ENCODE measurements around the gene OOEP. TPM values are rescaled to one million over a fixed set of nuclear protein-coding genes. Genes with fewer than 3 reads are reported as not detected.

Gene OOEP
- total RNA-seq, 1 experiment from 2014 or later = not detected

DNA sequence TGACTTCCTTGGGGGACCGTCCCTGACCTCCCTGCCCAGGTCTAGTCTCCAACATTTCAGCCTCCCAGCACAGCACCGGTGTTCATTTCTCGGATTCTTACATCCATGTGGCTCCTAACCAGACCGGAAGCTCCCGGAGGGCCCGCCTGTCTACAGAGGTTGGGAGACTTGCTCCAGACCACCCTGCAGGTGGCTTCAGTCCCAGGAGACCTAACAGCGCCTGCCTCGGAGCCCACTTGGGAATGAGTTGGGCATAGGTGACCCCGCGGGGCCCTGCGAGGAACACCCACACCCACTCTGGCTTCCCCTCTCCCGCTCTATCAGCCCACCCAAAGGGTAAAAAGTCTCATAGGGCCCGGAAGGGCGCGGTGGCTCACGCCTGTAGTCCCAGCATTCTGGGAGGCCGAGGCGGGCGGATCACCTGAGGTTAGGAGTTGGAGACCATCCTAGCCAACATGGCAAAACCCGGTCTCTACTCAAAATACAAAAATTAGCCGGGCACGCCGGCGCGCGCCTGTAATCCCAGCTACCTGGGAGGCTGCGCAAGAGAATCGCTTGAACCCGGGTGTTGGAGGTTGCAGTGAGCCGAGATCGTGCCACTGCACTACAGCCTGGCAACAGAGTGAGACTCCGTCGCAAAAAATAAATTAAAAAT lies 21.0 kb downstream of the OOEP start:
- no peaks in the 10 kb centered on the region for H3K36me3 ChIP-seq
- H3K27ac ChIP-seq = no peak overlapping the region
- no peak for DNase-seq
- no peaks in the 10 kb centered on the region for H3K9me3 ChIP-seq (replicated peaks)
- H3K4me3 ChIP-seq = no peak overlapping the region
- no peaks in the 10 kb centered on the region for H3K4me1 ChIP-seq
- no peaks in the 10 kb centered on the region for H3K27me3 ChIP-seq

DNA sequence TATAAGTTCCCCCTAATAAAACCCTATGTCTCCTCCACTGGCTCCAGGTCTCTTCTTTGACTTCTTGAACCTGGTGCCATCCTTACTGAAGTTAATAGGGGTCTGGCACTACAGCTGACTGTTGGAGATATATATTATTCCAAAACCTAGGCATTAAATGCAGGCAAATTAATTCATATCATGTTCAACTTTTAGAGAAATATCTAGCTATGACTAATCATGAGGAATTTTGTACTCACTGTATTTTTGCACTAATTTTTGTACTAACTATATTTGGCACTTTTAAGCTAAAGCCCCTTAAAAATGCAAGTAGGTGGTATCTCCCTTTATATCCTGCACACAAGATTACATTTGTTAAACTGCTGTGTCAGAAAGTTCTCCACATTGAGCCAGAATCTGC lies 26.5 kb downstream of the OOEP start:
- Histone ChIP-seq H3K27ac (no peak overlapping the region), H3K4me3 (no peak overlapping the region), H3K27me3 (no peaks in the 10 kb centered on the region), H3K4me1 (no peaks in the 10 kb centered on the region), H3K36me3 (no peaks in the 10 kb centered on the region), H3K9me3 (replicated peaks) (no peaks in the 10 kb centered on the region)
- no peak for DNase-seq

- Histone ChIP-seq H3K27me3 (no peaks in the 10 kb centered on the region), H3K4me3 (no peak overlapping the region), H3K27ac (no peak overlapping the region), H3K9me3 (replicated peaks) (no peaks in the 10 kb centered on the region), H3K4me1 (no peaks in the 10 kb centered on the region), H3K36me3 (no peaks in the 10 kb centered on the region)
- no peak for DNase-seq
Observed at GRCh38 chr6:73342174-73342573, 27.5 kb downstream of the OOEP start.

DNA sequence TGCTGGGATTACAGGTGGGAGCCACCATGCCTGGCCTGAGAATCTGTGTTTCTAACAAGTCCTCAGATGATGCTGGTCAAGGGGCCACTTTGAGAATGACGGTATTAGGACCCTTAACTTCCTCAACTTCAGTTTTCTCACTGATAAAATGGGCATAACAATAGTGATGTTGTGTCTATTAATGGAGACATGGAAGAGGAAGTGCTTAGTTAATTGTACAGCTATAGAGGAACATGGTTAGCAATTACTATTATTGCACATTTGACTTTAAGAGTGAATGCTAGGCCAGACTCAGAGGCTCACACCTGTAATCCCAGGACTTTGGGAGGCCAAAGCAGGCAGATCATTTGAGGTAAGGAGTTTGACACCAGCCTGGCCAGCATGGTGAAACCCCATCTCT lies 28.4 kb downstream of the OOEP start:
- no peaks in the 10 kb centered on the region for H3K9me3 ChIP-seq (replicated peaks)
- H3K27ac ChIP-seq = no peak overlapping the region
- DNase-seq = no peak
- H3K4me3 ChIP-seq = no peak overlapping the region
- no peaks in the 10 kb centered on the region for H3K36me3 ChIP-seq
- no peaks in the 10 kb centered on the region for H3K27me3 ChIP-seq
- H3K4me1 ChIP-seq = no peaks in the 10 kb centered on the region

DNA sequence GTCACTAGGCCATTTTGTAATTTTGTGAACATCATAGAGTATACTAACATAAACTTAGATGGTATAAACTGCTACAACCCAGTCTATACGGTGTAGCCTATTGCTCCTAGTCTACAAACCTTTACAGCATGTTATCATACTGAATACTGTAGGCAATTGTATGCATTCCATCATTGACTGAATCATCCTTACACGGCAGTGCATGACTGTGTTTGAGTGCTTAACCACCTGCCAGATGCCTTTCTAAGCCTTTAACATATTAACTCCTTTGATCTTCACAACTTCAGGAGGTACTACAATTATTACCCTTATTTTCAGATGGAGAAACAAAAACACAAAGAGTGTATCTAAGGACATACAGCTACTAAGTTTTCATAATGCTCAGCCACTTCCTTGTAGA lies 29.6 kb downstream of the OOEP start:
- DNase-seq = no peak
- no peaks in the 10 kb centered on the region for H3K9me3 ChIP-seq (replicated peaks)
- H3K4me3 ChIP-seq = no peak overlapping the region
- no peaks in the 10 kb centered on the region for H3K27me3 ChIP-seq
- H3K27ac ChIP-seq = no peak overlapping the region
- no peaks in the 10 kb centered on the region for H3K4me1 ChIP-seq
- H3K36me3 ChIP-seq = no peaks in the 10 kb centered on the region

DNA sequence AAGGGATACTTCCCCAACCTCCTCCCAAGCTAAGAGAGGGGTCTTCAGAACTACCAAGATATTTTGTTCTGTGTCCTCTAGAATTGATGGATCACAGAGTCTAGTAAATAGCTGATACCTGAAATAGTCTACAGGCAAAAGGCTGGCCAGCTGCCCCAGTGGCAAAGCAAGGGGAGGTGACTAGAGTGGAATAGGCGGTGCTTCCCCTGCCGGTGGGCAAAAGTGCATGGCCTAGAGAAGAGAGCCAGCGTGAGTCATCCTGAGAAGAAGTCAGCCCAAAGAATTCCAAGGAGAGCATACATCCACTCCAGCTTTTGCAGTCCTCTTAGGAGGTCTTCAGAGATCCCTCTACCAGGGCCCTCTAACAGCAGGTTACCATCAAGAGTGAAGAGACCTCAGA lies 30.4 kb downstream of the OOEP start:
- Histone ChIP-seq H3K36me3 (no peaks in the 10 kb centered on the region), H3K27me3 (no peaks in the 10 kb centered on the region), H3K9me3 (replicated peaks) (no peaks in the 10 kb centered on the region), H3K4me3 (no peak overlapping the region), H3K27ac (no peak overlapping the region), H3K4me1 (no peaks in the 10 kb centered on the region)
- no peak for DNase-seq

DNA sequence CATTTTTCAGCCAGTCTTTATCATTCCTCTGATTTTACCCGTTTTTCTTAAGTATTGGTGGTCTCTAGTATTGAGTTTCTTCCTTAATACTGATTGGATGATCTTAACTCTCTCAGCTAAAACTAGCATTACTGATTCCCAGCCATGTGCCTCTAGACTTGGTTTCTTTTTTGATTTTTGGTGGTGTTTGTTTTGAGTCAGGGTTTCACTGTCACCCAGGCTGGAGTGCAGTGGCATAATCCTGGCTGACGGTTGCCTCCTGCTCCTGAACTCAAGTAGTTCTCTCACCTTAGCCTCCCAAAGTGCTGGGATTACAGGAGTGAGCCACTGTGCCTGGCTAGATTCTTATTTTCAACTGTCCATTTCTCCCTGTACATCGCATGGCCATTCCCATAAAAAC lies 40.5 kb downstream of the OOEP start:
- Histone ChIP-seq H3K27me3 (no peaks in the 10 kb centered on the region), H3K4me1 (no peaks in the 10 kb centered on the region), H3K4me3 (no peak overlapping the region), H3K9me3 (replicated peaks) (no peaks in the 10 kb centered on the region), H3K36me3 (no peaks in the 10 kb centered on the region), H3K27ac (no peak overlapping the region)
- no peak for DNase-seq

DNA sequence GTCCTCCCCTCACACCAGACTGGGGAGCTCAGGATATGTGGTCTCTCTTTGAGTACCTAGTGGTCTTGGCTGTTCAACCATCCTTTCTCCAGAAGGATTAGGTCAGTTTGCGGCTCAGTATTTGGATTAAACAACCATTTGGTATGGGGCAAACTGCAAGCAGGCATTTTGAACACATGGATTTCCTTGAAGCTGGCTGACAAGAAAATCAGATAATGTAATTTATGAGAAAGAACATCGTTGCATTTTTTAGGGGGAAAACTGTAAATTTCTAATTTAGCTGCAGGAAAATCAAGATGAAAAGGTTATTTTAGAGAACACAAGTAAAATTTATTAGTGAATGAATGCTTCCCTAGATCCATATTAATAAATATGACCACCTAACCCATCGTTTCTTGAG lies 40.9 kb downstream of the OOEP start:
- Histone ChIP-seq H3K36me3 (no peaks in the 10 kb centered on the region), H3K4me3 (no peak overlapping the region), H3K9me3 (replicated peaks) (no peaks in the 10 kb centered on the region), H3K27ac (no peak overlapping the region), H3K27me3 (no peaks in the 10 kb centered on the region), H3K4me1 (no peaks in the 10 kb centered on the region)
- DNase-seq = no peak

GRCh38 chr6:73325656-73326055 lies 44.0 kb downstream of the OOEP start:
- no peak overlapping the region for H3K4me3 ChIP-seq
- no peaks in the 10 kb centered on the region for H3K36me3 ChIP-seq
- H3K27me3 ChIP-seq = no peaks in the 10 kb centered on the region
- no peak for DNase-seq
- no peaks in the 10 kb centered on the region for H3K9me3 ChIP-seq (replicated peaks)
- H3K27ac ChIP-seq = no peak overlapping the region
- no peaks in the 10 kb centered on the region for H3K4me1 ChIP-seq

GRCh38 chr6:73323323-73323722 lies 46.4 kb downstream of the OOEP start:
- no peaks in the 10 kb centered on the region for H3K27me3 ChIP-seq
- no peak overlapping the region for H3K4me3 ChIP-seq
- H3K9me3 ChIP-seq (replicated peaks) = peaks cover 2% of the 10 kb centered on the region; the same call in 1 of the 2 replicates
- no peaks in the 10 kb centered on the region for H3K4me1 ChIP-seq
- DNase-seq = no peak
- H3K27ac ChIP-seq = no peak overlapping the region
- H3K36me3 ChIP-seq = no peaks in the 10 kb centered on the region

Other genes with a start within 250 kb of the OOEP start
- not detected in 2 replicates for gene KHDC1L, start 144.4 kb downstream of the OOEP start, total RNA-seq (2014; rRNA removed; shearing (Covaris generic))
- gene KHDC1, start 106.7 kb downstream of the OOEP start, total RNA-seq (2014; rRNA removed; shearing (Covaris generic)) = not detected in 2 replicates
- not detected in 2 replicates for gene DPPA5, start 15.6 kb downstream of the OOEP start, total RNA-seq (2014; rRNA removed; shearing (Covaris generic))
- not detected in 2 replicates for gene KHDC3L, start 7.2 kb downstream of the OOEP start, total RNA-seq (2014; rRNA removed; shearing (Covaris generic))
- gene DDX43, start 24.9 kb upstream of the OOEP start, total RNA-seq (2014; rRNA removed; shearing (Covaris generic)) = not detected in 2 replicates
- gene CGAS, start 82.4 kb upstream of the OOEP start, total RNA-seq (2014; rRNA removed; shearing (Covaris generic)) = 16.5 and 17.9 TPM in 2 replicates
- 26.9 and 41.1 TPM in 2 replicates for gene MTO1, start 91.8 kb upstream of the OOEP start, total RNA-seq (2014; rRNA removed; shearing (Covaris generic))
- gene EEF1A1, start 151.1 kb upstream of the OOEP start, total RNA-seq (2014; rRNA removed; shearing (Covaris generic)) = 14,252 and 14,593 TPM in 2 replicates

Data from SJCRH30 (cell line).